Keratinocyte (primary cell): ENCODE results near the gene RHOF. TPM values are rescaled to one million over a fixed set of nuclear protein-coding genes. Genes with fewer than 3 reads are reported as not detected.
A peak's percentile ranks its signal among the peaks of the same experiment; 100 is the strongest.

Experiments
- DNase-seq: peaks from one replicate; pipeline ENCODE4 v3.0.0-alpha.2; 2011; ENCODE audit warnings: low read depth, missing footprints, low spot score
- FAIRE-seq: peaks from 2 replicates; lab custom pipeline; 2011; peaks lifted over from hg19 to GRCh38; lab: Jason Lieb, UNC
- H2AFZ ChIP-seq: 2 replicates; pipeline ENCODE4 v1.6.0; 2012; ENCODE audit warnings: low read length, control low read depth, inconsistent platforms; ENCODE audit not compliant: control insufficient read depth
- H3K27ac ChIP-seq: 2 replicates; pipeline ENCODE4 v1.5.1; 2011; ENCODE audit warnings: low read length; ENCODE audit not compliant: control insufficient read depth, insufficient read depth
- H3K27me3 ChIP-seq: 3 replicates; pipeline ENCODE4 v1.6.0; 2011; ENCODE audit warnings: low read length; ENCODE audit not compliant: control insufficient read depth, insufficient read depth; ENCODE audit errors: extremely low read depth
- H3K36me3 ChIP-seq, 2 experiments: 2 replicates in 1 of 2; 3 replicates in 1 of 2; pipeline ENCODE4 v1.5.1; 2011; ENCODE audit warnings: low read length in 2 of 2, mild to moderate bottlenecking in 1 of 2; ENCODE audit not compliant: control insufficient read depth in 2 of 2, insufficient read depth in 2 of 2; ENCODE audit errors: extremely low read depth in 1 of 2
- H3K4me1 ChIP-seq: 3 replicates; pipeline ENCODE4 v1.5.1; 2011; ENCODE audit warnings: low read length; ENCODE audit not compliant: control insufficient read depth, insufficient read depth; ENCODE audit errors: extremely low read depth
- H3K4me2 ChIP-seq: 3 replicates; pipeline ENCODE4 v1.6.0; 2011; ENCODE audit warnings: low read depth, low read length; ENCODE audit not compliant: control insufficient read depth, insufficient read depth; ENCODE audit errors: extremely low read depth
- H3K4me3 ChIP-seq, 3 experiments: fragments of 200-600 bp in 1 of 3; sonication (generic) in 1 of 3; 2 replicates in 2 of 3; 3 replicates in 1 of 3; pipeline ENCODE4 v1.5.1; 2011 to 2016; ENCODE audit warnings: low read length in 3 of 3, mild to moderate bottlenecking in 3 of 3, control low read depth in 2 of 3, inconsistent platforms in 1 of 3, low read depth in 1 of 3, mixed read lengths in 1 of 3, mixed run types in 1 of 3, moderate library complexity in 1 of 3; ENCODE audit not compliant: control insufficient read depth in 2 of 3, insufficient read depth in 2 of 3; ENCODE audit errors: extremely low read depth in 1 of 3
- H3K79me2 ChIP-seq: 2 replicates; pipeline ENCODE4 v1.6.0; 2012; ENCODE audit warnings: low read length; ENCODE audit not compliant: control insufficient read depth, insufficient read depth
- H3K9ac ChIP-seq: 3 replicates; pipeline ENCODE4 v1.6.0; 2011; ENCODE audit warnings: low read length; ENCODE audit not compliant: control insufficient read depth, insufficient read depth; ENCODE audit errors: extremely low read depth
- H3K9me1 ChIP-seq: 3 replicates; pipeline ENCODE4 v1.6.0; 2011; ENCODE audit warnings: low read length; ENCODE audit not compliant: control insufficient read depth, insufficient read depth; ENCODE audit errors: extremely low read depth
- H3K9me3 ChIP-seq: 2 replicates; pipeline ENCODE4 v1.5.1; 2012; ENCODE audit warnings: low read depth, low read length; ENCODE audit not compliant: control insufficient read depth
- H4K20me1 ChIP-seq: 3 replicates; pipeline ENCODE4 v1.6.0; 2011; ENCODE audit warnings: low read length; ENCODE audit not compliant: control insufficient read depth, insufficient read depth; ENCODE audit errors: extremely low read depth
- EZH2 ChIP-seq: IDR thresholded peaks from one replicate; pipeline ENCODE4 v1.6.1; 2012; ENCODE audit warnings: inconsistent platforms, mild to moderate bottlenecking, low read length, moderate library complexity
- dilution Hi-C: fragments of 300-500 bp; cut with MboI; formaldehyde crosslinking; loops from one replicate; pipeline ENCODE4 v1.7.0; 2020; ENCODE audit warnings: low sequenced_read_pairs; ENCODE audit not compliant: extremely low pct_ligation_motif_present
- polyA plus RNA-seq, 5 experiments: library from polyadenylated mRNA; depleted of rRNA in 3 of 5; stranded (reverse) in 3 of 5; stranded (forward) in 1 of 5; unstranded in 1 of 5; fragments of >200 nt; gene quantifications; 1 replicate in 1 of 5; 2 replicates in 3 of 5; 3 replicates in 1 of 5; pipeline versions ENCODE4 v1.2.1 to v1.2.3, GENCODE V29; 2011 to 2012; ENCODE audit warnings: missing spikeins in 2 of 5, low read depth in 1 of 5, low replicate concordance in 1 of 5
- TF ChIP-seq, protein P1 (sequence below), 3 experiments: IDR thresholded peaks in 1 of 3; conservative IDR thresholded peaks in 1 of 3; optimal IDR thresholded peaks in 1 of 3; 2 replicates in 2 of 3; 3 replicates in 1 of 3; pipeline versions ENCODE3 to v1.5.1; 2011; ENCODE audit warnings: low read length in 3 of 3, mild to moderate bottlenecking in 3 of 3, moderate library complexity in 2 of 3, control low read depth in 1 of 3, inconsistent platforms in 1 of 3; ENCODE audit not compliant: insufficient read depth in 2 of 3; ENCODE audit errors: extremely low read depth in 1 of 3

RHOF gene
- polyA plus RNA-seq, 1 donor (not counting 4 experiments of a cell fraction or from before 2014, with no cell fraction given), result 2.8 TPM

DNA sequence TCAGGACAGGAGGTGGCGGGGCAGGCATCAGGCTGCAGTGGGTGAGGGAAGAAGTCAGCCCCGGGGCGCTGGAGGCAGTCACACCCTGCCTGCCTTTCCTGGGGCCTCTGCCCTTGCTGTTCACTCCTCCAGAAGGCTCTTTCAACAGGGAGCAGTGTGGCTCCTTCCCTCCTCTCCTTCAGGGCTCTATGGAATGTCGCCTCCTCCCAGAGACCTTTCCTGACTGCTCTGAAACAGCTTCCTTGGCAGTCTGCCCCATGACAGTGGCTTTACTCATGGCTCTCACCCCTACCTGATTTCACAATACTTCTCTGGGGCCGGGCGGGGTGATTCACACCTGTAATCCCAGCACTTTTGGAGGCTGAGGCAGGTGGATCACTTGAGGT is 7.1 kb downstream of the RHOF start:
- peak; percentile 99 for DNase-seq
- peaks cover 3% of the 10 kb centered on the region for H3K9me1 ChIP-seq
- H3K4me1 ChIP-seq, result peaks cover 31% of the 10 kb centered on the region

DNA sequence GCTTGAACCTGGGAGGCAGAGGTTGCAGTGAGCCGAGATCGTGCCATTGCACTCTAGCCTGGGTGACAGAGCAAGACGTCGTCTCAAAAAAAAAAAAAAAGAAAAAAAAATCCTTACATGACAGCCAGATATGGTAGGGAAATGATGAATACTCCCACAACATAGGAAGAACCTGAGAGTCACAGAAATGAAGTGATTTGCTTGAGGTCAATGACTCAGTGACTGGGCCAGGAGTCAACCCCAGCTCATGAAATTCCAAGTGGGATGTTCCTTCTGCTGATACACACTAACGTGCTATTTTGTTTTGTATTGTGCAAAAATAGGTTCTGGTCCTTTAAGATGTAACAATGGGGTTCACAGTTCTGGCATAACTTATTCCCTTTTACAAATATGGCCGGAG is 9.0 kb downstream of the RHOF start:
- no peak for TF ChIP-seq EZH2
- TF ChIP-seq, protein P1, sequence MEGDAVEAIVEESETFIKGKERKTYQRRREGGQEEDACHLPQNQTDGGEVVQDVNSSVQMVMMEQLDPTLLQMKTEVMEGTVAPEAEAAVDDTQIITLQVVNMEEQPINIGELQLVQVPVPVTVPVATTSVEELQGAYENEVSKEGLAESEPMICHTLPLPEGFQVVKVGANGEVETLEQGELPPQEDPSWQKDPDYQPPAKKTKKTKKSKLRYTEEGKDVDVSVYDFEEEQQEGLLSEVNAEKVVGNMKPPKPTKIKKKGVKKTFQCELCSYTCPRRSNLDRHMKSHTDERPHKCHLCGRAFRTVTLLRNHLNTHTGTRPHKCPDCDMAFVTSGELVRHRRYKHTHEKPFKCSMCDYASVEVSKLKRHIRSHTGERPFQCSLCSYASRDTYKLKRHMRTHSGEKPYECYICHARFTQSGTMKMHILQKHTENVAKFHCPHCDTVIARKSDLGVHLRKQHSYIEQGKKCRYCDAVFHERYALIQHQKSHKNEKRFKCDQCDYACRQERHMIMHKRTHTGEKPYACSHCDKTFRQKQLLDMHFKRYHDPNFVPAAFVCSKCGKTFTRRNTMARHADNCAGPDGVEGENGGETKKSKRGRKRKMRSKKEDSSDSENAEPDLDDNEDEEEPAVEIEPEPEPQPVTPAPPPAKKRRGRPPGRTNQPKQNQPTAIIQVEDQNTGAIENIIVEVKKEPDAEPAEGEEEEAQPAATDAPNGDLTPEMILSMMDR (optimal IDR thresholded peaks at IDR 0.05 in 1 of 3, IDR thresholded peaks at IDR 0.05 in 1 of 3, conservative IDR thresholded peaks at IDR 0.05 in 1 of 3; ENCODE audit: extremely low read depth in 1 of 3, insufficient read depth in 2 of 3, low read length in 3 of 3), result no peak
- DNase-seq, result no peak
- Histone ChIP-seq H3K4me1 (peaks cover 33% of the 10 kb centered on the region), H2AFZ (no peak overlapping the region), H3K9me1 (peaks cover 3% of the 10 kb centered on the region), H3K9me3 (no peaks in the 10 kb centered on the region), H3K27ac (peak overlapping the region; percentile 84), H3K9ac (peak overlapping the region; percentile 16), H3K27me3 (no peaks in the 10 kb centered on the region), H3K79me2 (no peaks in the 10 kb centered on the region), H3K36me3 (peaks cover 0 to 3% of the 10 kb centered on the region in 2 experiments), H3K4me3 (no peak overlapping the region), H4K20me1 (no peaks in the 10 kb centered on the region), H3K4me2 (peak overlapping the region; percentile 63)
- dilution Hi-C loops, result no loop called here
- peak; percentile 86 for FAIRE-seq

More for the DNA sequence above, 7.1 kb downstream of the RHOF start:
- Histone ChIP-seq H3K27me3 (no peaks in the 10 kb centered on the region), H3K36me3 (no peaks in the 10 kb centered on the region), H3K9me3 (no peaks in the 10 kb centered on the region), H2AFZ (no peak overlapping the region), H3K4me3 (no peak overlapping the region), H3K4me2 (no peak overlapping the region), H4K20me1 (no peaks in the 10 kb centered on the region), H3K9ac (peak overlapping the region; percentile 37), H3K79me2 (no peaks in the 10 kb centered on the region), H3K27ac (peak overlapping the region; percentile 72)
- TF ChIP-seq, protein P1 (optimal IDR thresholded peaks at IDR 0.05 in 1 of 3, IDR thresholded peaks at IDR 0.05 in 1 of 3, conservative IDR thresholded peaks at IDR 0.05 in 1 of 3; ENCODE audit: extremely low read depth in 1 of 3, insufficient read depth in 2 of 3, low read length in 3 of 3), result peak in 1 of 3 experiments; percentile 10
- TF ChIP-seq EZH2, result no peak
- dilution Hi-C loops, result no loop called here
- peak; percentile 78 for FAIRE-seq
